ENCODE measurements around the gene PAX4.

PAX4 gene

GRCh38 chr7:127618042-127618441 is at the start of gene PAX4:
PAX4 (minus strand) TSS chr7:127618142; CDS start chr7:127615928, 2,214 bp downstream.
- Histone ChIP-seq H3K9ac (no peak within 1 kb of the TSS), H3K27me3 (ENCODE audit: control insufficient read depth, insufficient read depth, low read length) (no peaks in the 10 kb centered on the region)

GRCh38 chr7:127667017-127667670 is 49.2 kb upstream of the PAX4 start:
- H2AFZ ChIP-seq = no peak overlapping the region
- no peak for TF ChIP-seq CTCF (IDR thresholded peaks at IDR 0.05)
- peaks cover 5% of the 10 kb centered on the region for H3K4me1 ChIP-seq
- H3K4me3 ChIP-seq (ENCODE audit: low read depth, low read length) = no peak overlapping the region
- H3K27ac ChIP-seq = no peak overlapping the region
- H3K4me2 ChIP-seq (ENCODE audit: low read length) = no peak overlapping the region
- no peaks in the 10 kb centered on the region for H3K9me3 ChIP-seq (ENCODE audit: control insufficient read depth, low read length)
- H3K36me3 ChIP-seq (ENCODE audit: control insufficient read depth, insufficient read depth, low read length) = no peaks in the 10 kb centered on the region
- H3K27me3 ChIP-seq (ENCODE audit: control insufficient read depth, insufficient read depth, low read length) = no peaks in the 10 kb centered on the region
- no peak overlapping the region for H3K9ac ChIP-seq
- peaks cover 45% of the 10 kb centered on the region for H3K79me2 ChIP-seq

More at GRCh38 chr7:127618042-127618441, at the start of gene PAX4:
- no peak within 1 kb of the TSS for H2AFZ ChIP-seq
- H3K79me2 ChIP-seq = no peaks in the 10 kb centered on the region
- TF ChIP-seq CTCF (IDR thresholded peaks at IDR 0.05) = no peak
- no peaks in the 10 kb centered on the region for H3K4me1 ChIP-seq
- no peaks in the 10 kb centered on the region for H3K36me3 ChIP-seq (ENCODE audit: control insufficient read depth, insufficient read depth, low read length)
- no peaks in the 10 kb centered on the region for H3K9me3 ChIP-seq (ENCODE audit: control insufficient read depth, low read length)
- no peak within 1 kb of the TSS for H3K4me2 ChIP-seq (ENCODE audit: low read length)
- H3K27ac ChIP-seq = no peak within 1 kb of the TSS
- H3K4me3 ChIP-seq (ENCODE audit: low read depth, low read length) = no peak within 1 kb of the TSS

- no peaks in the 10 kb centered on the region for H3K27me3 ChIP-seq (ENCODE audit: control insufficient read depth, insufficient read depth, low read length)
- H3K36me3 ChIP-seq (ENCODE audit: control insufficient read depth, insufficient read depth, low read length) = no peaks in the 10 kb centered on the region
- H3K9me3 ChIP-seq (ENCODE audit: control insufficient read depth, low read length) = no peaks in the 10 kb centered on the region
- no peak for TF ChIP-seq CTCF (IDR thresholded peaks at IDR 0.05)
- H2AFZ ChIP-seq = no peak overlapping the region
- no peak overlapping the region for H3K4me3 ChIP-seq (ENCODE audit: low read depth, low read length)
- H3K9ac ChIP-seq = no peak overlapping the region
- H3K27ac ChIP-seq = no peak overlapping the region
- H3K4me1 ChIP-seq = peaks cover 5% of the 10 kb centered on the region
- H3K4me2 ChIP-seq (ENCODE audit: low read length) = no peak overlapping the region
- H3K79me2 ChIP-seq = peaks cover 49% of the 10 kb centered on the region
Observed at GRCh38 chr7:127666602-127667001, 48.7 kb upstream of the PAX4 start.

- peaks cover 5% of the 10 kb centered on the region for H3K4me1 ChIP-seq
- H3K9ac ChIP-seq = no peak overlapping the region
- H3K27ac ChIP-seq = no peak overlapping the region
- H2AFZ ChIP-seq = no peak overlapping the region
- TF ChIP-seq CTCF (IDR thresholded peaks at IDR 0.05) = no peak
- H3K36me3 ChIP-seq (ENCODE audit: control insufficient read depth, insufficient read depth, low read length) = no peaks in the 10 kb centered on the region
- H3K27me3 ChIP-seq (ENCODE audit: control insufficient read depth, insufficient read depth, low read length) = no peaks in the 10 kb centered on the region
- no peak overlapping the region for H3K4me2 ChIP-seq (ENCODE audit: low read length)
- no peak overlapping the region for H3K4me3 ChIP-seq (ENCODE audit: low read depth, low read length)
- no peaks in the 10 kb centered on the region for H3K9me3 ChIP-seq (ENCODE audit: control insufficient read depth, low read length)
- H3K79me2 ChIP-seq = peaks cover 49% of the 10 kb centered on the region
Observed at GRCh38 chr7:127665922-127666321, 48.0 kb upstream of the PAX4 start.

Measured in parathyroid adenoma (tissue), 2 donors.